Measurements from ENCODE around the gene PDZK1IP1.

- TF ChIP-seq CTCF (IDR thresholded peaks at IDR 0.05; ENCODE audit: low read length) = no peak
- TF ChIP-seq EZH2 (optimal IDR thresholded peaks at IDR 0.05; ENCODE audit: low read depth, low read length) = no peak
- no peak for TF ChIP-seq EZH2phosphoT487 (IDR thresholded peaks at IDR 0.05; ENCODE audit: low read length)
Measured at GRCh38 chr1:47216278-47217059, 26.6 kb upstream of the PDZK1IP1 start.
